A549 (cell line): ENCODE data around the gene MANEAL. TPM values are rescaled to one million over a fixed set of nuclear protein-coding genes. Genes with fewer than 3 reads are reported as not detected.

Experiments
- ATAC-seq, 2 experiments: fragments of 200-7000 bp in 1 of 2; fragments of >200 bp in 1 of 2; cut with Nextera tagmentation in 1 of 2; cut with Tn5 transposase in 1 of 2; 3 replicates each; pipeline versions ENCODE4 v1.8.0 to v1.9.1; 2018 to 2020; ENCODE audit warnings: mild to moderate bottlenecking in 1 of 2, moderate library complexity in 1 of 2
- CTCF ChIA-PET: fragments of 300-600 bp; sonication (Branson Sonifier 250); formaldehyde crosslinking; extraction: SDS; loops from one replicate; lab custom pipeline; 2021; ENCODE audit warnings: antibody characterized with exemption, inconsistent platforms; lab: Yijun Ruan, JAX
- POLR2A ChIA-PET: fragments of 350-600 bp; formaldehyde crosslinking; extraction: SDS; loops from one replicate; lab custom pipeline; 2021; ENCODE audit warnings: antibody characterized with exemption, inconsistent platforms; lab: Yijun Ruan, JAX
- DNase-seq, 2 experiments: peaks; one replicate each; pipeline versions ENCODE4 v3.0.0 to v3.0.0-alpha.2; 2011 to 2016; ENCODE audit warnings: low read depth in 1 of 2, low spot score in 1 of 2
- FAIRE-seq: peaks from 2 replicates; lab custom pipeline; 2011; peaks lifted over from hg19 to GRCh38; lab: Jason Lieb, UNC
- H3K27ac ChIP-seq, 2 experiments: fragments of >200 bp; sonication (Bioruptor Twin); formaldehyde crosslinking; 3 replicates each; pipeline ENCODE4 v1.5.1; 2016 to 2017
- H3K4me1 ChIP-seq: fragments of >200 bp; sonication (Bioruptor Twin); formaldehyde crosslinking; 3 replicates; pipeline ENCODE4 v1.6.1; 2016
- H3K4me2 ChIP-seq: fragments of >200 bp; sonication (Bioruptor Twin); formaldehyde crosslinking; 3 replicates; pipeline ENCODE4 v1.6.1; 2016
- H3K4me3 ChIP-seq: fragments of >200 bp; sonication (Bioruptor Twin); formaldehyde crosslinking; 3 replicates; pipeline ENCODE4 v1.5.1; 2016
- H3K9me3 ChIP-seq: fragments of >200 bp; sonication (Bioruptor Twin); formaldehyde crosslinking; 3 replicates; pipeline ENCODE4 v1.6.1; 2016
- CEBPB ChIP-seq, 2 experiments: fragments of >200 bp in 1 of 2; sonication (Bioruptor Twin) in 1 of 2; formaldehyde crosslinking in 1 of 2; IDR thresholded peaks; 2 replicates each; pipeline ENCODE4 v1.6.1; 2012 to 2016
- FOSB ChIP-seq: fragments of 250-450 bp; sonication (Bioruptor Pico); IDR thresholded peaks from 2 replicates; pipeline ENCODE4 v1.5.0; 2020; ENCODE audit warnings: mild to moderate bottlenecking, moderate library complexity
- FOXS1 ChIP-seq: fragments of 250-450 bp; sonication (Bioruptor Pico); IDR thresholded peaks from 2 replicates; pipeline ENCODE4 v1.5.0; 2020; ENCODE audit warnings: mild to moderate bottlenecking, moderate library complexity
- HMGXB4 ChIP-seq: fragments of 250-450 bp; sonication (Bioruptor Pico); IDR thresholded peaks from 2 replicates; pipeline ENCODE4 v1.5.0; 2021; ENCODE audit warnings: mild to moderate bottlenecking, moderate library complexity, borderline replicate concordance
- HOXB13 ChIP-seq: fragments of 250-450 bp; sonication (Bioruptor Pico); IDR thresholded peaks from 2 replicates; pipeline ENCODE4 v1.5.0; 2020; ENCODE audit warnings: low read depth, mild to moderate bottlenecking, moderate library complexity
- HOXB5 ChIP-seq: fragments of 250-450 bp; sonication (Bioruptor Pico); IDR thresholded peaks from 2 replicates; pipeline ENCODE4 v1.5.0; 2020; ENCODE audit warnings: mild to moderate bottlenecking, moderate library complexity
- JUNB ChIP-seq: fragments of >200 bp; sonication (Bioruptor Twin); formaldehyde crosslinking; IDR thresholded peaks from 2 replicates; pipeline ENCODE4 v1.6.1; 2016
- KDM1A ChIP-seq: fragments of 200-600 bp; sonication (generic); IDR thresholded peaks from 2 replicates; pipeline ENCODE4 v1.6.1; 2016; ENCODE audit warnings: low read depth, mild to moderate bottlenecking
- MYC ChIP-seq: IDR thresholded peaks from 2 replicates; pipeline ENCODE4 v1.6.1; 2012; ENCODE audit warnings: mild to moderate bottlenecking, inconsistent platforms, low read length, improper control_type of control experiment, borderline replicate concordance
- NR3C1 ChIP-seq: fragments of >200 bp; sonication (Bioruptor Twin); formaldehyde crosslinking; IDR thresholded peaks from 3 replicates; pipeline ENCODE4 v1.6.1; 2017
- RAD21 ChIP-seq, 2 experiments: fragments of >200 bp in 1 of 2; sonication (Bioruptor Twin) in 1 of 2; formaldehyde crosslinking in 1 of 2; IDR thresholded peaks in 1 of 2; conservative IDR thresholded peaks in 1 of 2; 2 replicates in 1 of 2; 3 replicates in 1 of 2; pipeline ENCODE4 v1.6.1; 2012 to 2018; ENCODE audit warnings: inconsistent platforms in 1 of 2
- RFX5 ChIP-seq: fragments of 450-650 bp; IDR thresholded peaks from 2 replicates; pipeline ENCODE4 v1.7.1; 2014; ENCODE audit warnings: antibody characterized with exemption, mild to moderate bottlenecking, moderate library complexity
- SMC3 ChIP-seq: fragments of >200 bp; sonication (Bioruptor Twin); formaldehyde crosslinking; IDR thresholded peaks from 3 replicates; pipeline ENCODE4 v1.6.1; 2018; ENCODE audit warnings: inconsistent platforms
- SREBF2 ChIP-seq: fragments of 450-650 bp; IDR thresholded peaks from 2 replicates; pipeline ENCODE4 v1.6.1; 2014; ENCODE audit warnings: mild to moderate bottlenecking, moderate library complexity
- TFCP2L1 ChIP-seq: fragments of 250-450 bp; sonication (Bioruptor Pico); IDR thresholded peaks from 2 replicates; pipeline ENCODE4 v1.5.0; 2021; ENCODE audit warnings: mild to moderate bottlenecking
- TP53 ChIP-seq: fragments of 250-450 bp; sonication (Bioruptor Pico); IDR thresholded peaks from 2 replicates; pipeline ENCODE4 v1.5.0; 2021; ENCODE audit warnings: mild to moderate bottlenecking, moderate library complexity
- ZNF302 ChIP-seq: fragments of 250-450 bp; sonication (Bioruptor Pico); IDR thresholded peaks from 2 replicates; pipeline ENCODE4 v1.9.0; 2021; ENCODE audit warnings: inconsistent platforms, mild to moderate bottlenecking, moderate library complexity
- ZSCAN20 ChIP-seq: fragments of 250-450 bp; sonication (Bioruptor Pico); IDR thresholded peaks from 2 replicates; pipeline ENCODE4 v1.8.0; 2022; ENCODE audit warnings: mild to moderate bottlenecking, moderate library complexity
- WGBS: methylation state at CpG from one replicate; pipeline ENCODE4 v1.1.6; 2017; ENCODE audit errors: missing lambda C conversion rate; 5-methylcytosine and 5-hydroxymethylcytosine counted together
- polyA plus RNA-seq, 4 experiments: library from polyadenylated mRNA; depleted of rRNA in 3 of 4; stranded (reverse); fragments of >200 nt; fragmentation: RNase III in 1 of 4; extraction: RNeasy Plus Mini Kit Qiagen cat#74134 plus additional on column Dnase treatment in 1 of 4; gene quantifications; 2 replicates in 3 of 4; 3 replicates in 1 of 4; pipeline ENCODE4 v1.2.3, GENCODE V29; 2011 to 2017
- TF ChIP-seq, protein P1 (sequence below): fragments of 450-650 bp; IDR thresholded peaks from 2 replicates; pipeline ENCODE4 v1.6.1; 2014; ENCODE audit warnings: antibody characterized with exemption
- TF ChIP-seq, protein P2 (sequence below): fragments of >200 bp; sonication (Bioruptor Twin); formaldehyde crosslinking; IDR thresholded peaks from 2 replicates; pipeline ENCODE4 v1.6.1; 2016
- TF ChIP-seq, protein P3 (sequence below): IDR thresholded peaks from 2 replicates; pipeline ENCODE4 v1.6.1; 2012
- TF ChIP-seq, protein P4 (sequence below): IDR thresholded peaks from 2 replicates; pipeline ENCODE4 v1.6.1; 2012; ENCODE audit warnings: low read depth, borderline replicate concordance
- TF ChIP-seq, protein P5 (sequence below): fragments of 150-350 bp; IDR thresholded peaks from 2 replicates; pipeline ENCODE4 v1.6.1; 2014; ENCODE audit warnings: low read depth, mild to moderate bottlenecking, low read length

Gene MANEAL
- polyA plus RNA-seq, 2 of the 4 experiments (the other 2 are of a cell fraction): 8.9 to 15.5 TPM

DNA sequence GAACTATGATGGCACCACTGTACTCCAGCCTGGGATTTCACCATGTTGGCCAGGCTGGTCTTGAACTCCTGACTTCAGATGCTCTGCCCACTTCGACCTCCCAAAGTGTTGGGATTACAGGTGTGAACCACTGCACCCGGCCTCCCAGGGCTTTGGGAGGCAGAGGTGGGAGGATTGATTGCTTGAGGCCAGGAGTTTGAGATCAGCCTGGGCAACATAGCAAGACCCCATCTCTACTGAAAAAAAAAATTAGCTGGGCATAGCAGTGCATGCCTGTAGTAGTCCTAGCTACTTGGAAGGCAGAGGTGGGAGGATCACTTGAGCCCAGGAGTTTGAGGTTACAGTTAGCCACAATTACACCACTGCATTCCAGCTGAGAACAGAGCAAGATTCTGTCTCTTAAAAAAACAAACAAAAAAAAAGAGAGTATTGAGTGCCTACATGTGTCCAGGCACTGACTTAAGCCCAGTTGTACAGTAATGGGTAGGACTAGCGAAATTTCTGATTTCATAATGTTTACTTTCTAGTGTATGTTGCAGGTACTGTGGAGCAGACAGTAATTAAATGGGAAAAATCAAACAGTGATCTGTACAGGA, 4.2 kb downstream of the MANEAL start:
- ATAC-seq: no peak
- WGBS: 92% methylated on average over 3 of the region's 3 CpGs

GRCh38 chr1:37802439-37802838, 8.8 kb downstream of the MANEAL start:
- DNase-seq (no peak), FAIRE-seq (no peak), ATAC-seq (no peak)
- H3K4me3 ChIP-seq: no peak overlapping the region
- WGBS: 100% methylated on average over 1 of the region's 1 CpG
- H3K27ac ChIP-seq: no peak overlapping the region
- TF ChIP-seq ZSCAN20 (CRISPR knock-in tag) (no peak), TP53 (CRISPR knock-in tag) (no peak), SREBF2 (no peak), FOXS1 (no peak), HMGXB4 (CRISPR knock-in tag) (no peak), NR3C1 (no peak)
- TF ChIP-seq, protein P1, sequence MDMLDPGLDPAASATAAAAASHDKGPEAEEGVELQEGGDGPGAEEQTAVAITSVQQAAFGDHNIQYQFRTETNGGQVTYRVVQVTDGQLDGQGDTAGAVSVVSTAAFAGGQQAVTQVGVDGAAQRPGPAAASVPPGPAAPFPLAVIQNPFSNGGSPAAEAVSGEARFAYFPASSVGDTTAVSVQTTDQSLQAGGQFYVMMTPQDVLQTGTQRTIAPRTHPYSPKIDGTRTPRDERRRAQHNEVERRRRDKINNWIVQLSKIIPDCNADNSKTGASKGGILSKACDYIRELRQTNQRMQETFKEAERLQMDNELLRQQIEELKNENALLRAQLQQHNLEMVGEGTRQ: no peak
- TF ChIP-seq, protein P2, sequence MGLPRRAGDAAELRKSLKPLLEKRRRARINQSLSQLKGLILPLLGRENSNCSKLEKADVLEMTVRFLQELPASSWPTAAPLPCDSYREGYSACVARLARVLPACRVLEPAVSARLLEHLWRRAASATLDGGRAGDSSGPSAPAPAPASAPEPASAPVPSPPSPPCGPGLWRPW: no peak
- H3K4me1 ChIP-seq: peaks cover 7% of the 10 kb centered on the region; the same call in 2 of the 3 replicates
- no peaks in the 10 kb centered on the region for H3K9me3 ChIP-seq
- ChIA-PET CTCF (interaction anchor here (0.7 kb wide), 1 partner anchor 218 kb away, joined by 3 read pairs; no protein-coding TSS in a partner anchor), POLR2A (interaction anchor here (0.7 kb wide), 1 partner anchor 10 kb away, joined by 4 read pairs; no protein-coding TSS in a partner anchor)
- H3K4me2 ChIP-seq: no peak overlapping the region

More for the DNA sequence above, 4.2 kb downstream of the MANEAL start:
- ChIA-PET CTCF (interaction anchor here (1.0 to 1.8 kb wide), 3 partner anchors 11 to 62 kb away, joined by 3 to 5 read pairs (median 4); no protein-coding TSS in a partner anchor), POLR2A (no interaction called here)
- H3K4me1 ChIP-seq: peaks cover 5% of the 10 kb centered on the region; the same call in 1 of the 3 replicates
- TF ChIP-seq, protein P3, sequence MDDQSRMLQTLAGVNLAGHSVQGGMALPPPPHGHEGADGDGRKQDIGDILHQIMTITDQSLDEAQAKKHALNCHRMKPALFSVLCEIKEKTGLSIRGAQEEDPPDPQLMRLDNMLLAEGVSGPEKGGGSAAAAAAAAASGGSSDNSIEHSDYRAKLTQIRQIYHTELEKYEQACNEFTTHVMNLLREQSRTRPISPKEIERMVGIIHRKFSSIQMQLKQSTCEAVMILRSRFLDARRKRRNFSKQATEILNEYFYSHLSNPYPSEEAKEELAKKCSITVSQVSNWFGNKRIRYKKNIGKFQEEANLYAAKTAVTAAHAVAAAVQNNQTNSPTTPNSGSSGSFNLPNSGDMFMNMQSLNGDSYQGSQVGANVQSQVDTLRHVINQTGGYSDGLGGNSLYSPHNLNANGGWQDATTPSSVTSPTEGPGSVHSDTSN: no peak
- TF ChIP-seq ZNF302 (CRISPR knock-in tag): no peak
- no peak for TF ChIP-seq MYC
- TF ChIP-seq KDM1A: no peak
- no peak for TF ChIP-seq CEBPB (IDR thresholded peaks at IDR 0.05)
- no peak for TF ChIP-seq TFCP2L1 (CRISPR knock-in tag)
- TF ChIP-seq RFX5: no peak
- TF ChIP-seq JUNB: no peak
- TF ChIP-seq, protein P4, sequence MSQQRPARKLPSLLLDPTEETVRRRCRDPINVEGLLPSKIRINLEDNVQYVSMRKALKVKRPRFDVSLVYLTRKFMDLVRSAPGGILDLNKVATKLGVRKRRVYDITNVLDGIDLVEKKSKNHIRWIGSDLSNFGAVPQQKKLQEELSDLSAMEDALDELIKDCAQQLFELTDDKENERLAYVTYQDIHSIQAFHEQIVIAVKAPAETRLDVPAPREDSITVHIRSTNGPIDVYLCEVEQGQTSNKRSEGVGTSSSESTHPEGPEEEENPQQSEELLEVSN: no peak
- TF ChIP-seq HOXB13 (CRISPR knock-in tag): no peak
- no peak for TF ChIP-seq SMC3
- TF ChIP-seq, protein P5, sequence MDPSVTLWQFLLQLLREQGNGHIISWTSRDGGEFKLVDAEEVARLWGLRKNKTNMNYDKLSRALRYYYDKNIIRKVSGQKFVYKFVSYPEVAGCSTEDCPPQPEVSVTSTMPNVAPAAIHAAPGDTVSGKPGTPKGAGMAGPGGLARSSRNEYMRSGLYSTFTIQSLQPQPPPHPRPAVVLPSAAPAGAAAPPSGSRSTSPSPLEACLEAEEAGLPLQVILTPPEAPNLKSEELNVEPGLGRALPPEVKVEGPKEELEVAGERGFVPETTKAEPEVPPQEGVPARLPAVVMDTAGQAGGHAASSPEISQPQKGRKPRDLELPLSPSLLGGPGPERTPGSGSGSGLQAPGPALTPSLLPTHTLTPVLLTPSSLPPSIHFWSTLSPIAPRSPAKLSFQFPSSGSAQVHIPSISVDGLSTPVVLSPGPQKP: no peak
- no peak for TF ChIP-seq HOXB5 (CRISPR knock-in tag)
- no peak for TF ChIP-seq FOSB
- no peak for TF ChIP-seq RAD21 (conservative IDR thresholded peaks at IDR 0.05 in 1 of 2, IDR thresholded peaks at IDR 0.05 in 1 of 2)
- H3K4me3 ChIP-seq: no peak overlapping the region
- no peak overlapping the region for H3K4me2 ChIP-seq
- no peak for DNase-seq
- no peak overlapping the region for H3K27ac ChIP-seq
- no peaks in the 10 kb centered on the region for H3K9me3 ChIP-seq
- no peak for FAIRE-seq
